GM10248 (cell line): ENCODE data around the gene KRTAP26-1.

Experiments used
- CTCF ChIA-PET: fragments of 300-600 bp; sonication (Branson Sonifier 250); formaldehyde crosslinking; extraction: SDS; loops from one replicate; lab custom pipeline; 2021; ENCODE audit warnings: antibody characterized with exemption; lab: Yijun Ruan, JAX
- POLR2A ChIA-PET: fragments of 350-650 bp; sonication (Branson Sonifier 250); formaldehyde crosslinking; extraction: SDS; loops from one replicate; lab custom pipeline; 2020; ENCODE audit warnings: antibody characterized with exemption; lab: Yijun Ruan, JAX
- DNase-seq: peaks from one replicate; pipeline ENCODE4 v3.0.0; 2012; ENCODE audit errors: extremely low spot score
- TF ChIP-seq, protein P1 (sequence below): IDR thresholded peaks from 2 replicates; pipeline ENCODE4 v1.5.1; 2012; ENCODE audit warnings: mild to moderate bottlenecking, low read depth; ENCODE audit errors: extremely low read depth, missing control alignments, control extremely low read depth

Gene KRTAP26-1

DNA sequence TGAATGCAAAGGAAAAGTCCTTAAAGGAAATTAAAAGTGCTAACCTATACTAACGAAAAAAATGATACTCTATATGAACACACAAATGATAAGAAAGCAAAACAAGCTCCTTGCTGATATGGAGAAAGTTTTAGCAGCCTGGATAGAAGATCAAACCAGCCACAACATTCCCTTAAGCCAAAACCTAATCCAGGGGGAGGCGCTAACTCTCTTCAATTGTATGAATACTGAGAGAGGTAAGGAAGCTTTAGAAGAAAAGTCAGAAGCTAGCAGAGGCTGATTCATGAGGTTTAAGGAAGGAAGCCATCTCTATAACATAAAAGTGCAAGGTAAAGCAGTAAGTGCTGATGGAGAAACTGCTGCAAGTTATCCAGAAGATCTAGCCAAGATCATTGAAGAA lies 24.9 kb upstream of the KRTAP26-1 start:
- DNase-seq = no peak
- CTCF ChIA-PET = interaction anchor here (1.4 kb wide), 1 partner anchor 742 kb away, joined by 3 read pairs; no protein-coding TSS in a partner anchor
- POLR2A ChIA-PET = no interaction called here
- TF ChIP-seq, protein P1, sequence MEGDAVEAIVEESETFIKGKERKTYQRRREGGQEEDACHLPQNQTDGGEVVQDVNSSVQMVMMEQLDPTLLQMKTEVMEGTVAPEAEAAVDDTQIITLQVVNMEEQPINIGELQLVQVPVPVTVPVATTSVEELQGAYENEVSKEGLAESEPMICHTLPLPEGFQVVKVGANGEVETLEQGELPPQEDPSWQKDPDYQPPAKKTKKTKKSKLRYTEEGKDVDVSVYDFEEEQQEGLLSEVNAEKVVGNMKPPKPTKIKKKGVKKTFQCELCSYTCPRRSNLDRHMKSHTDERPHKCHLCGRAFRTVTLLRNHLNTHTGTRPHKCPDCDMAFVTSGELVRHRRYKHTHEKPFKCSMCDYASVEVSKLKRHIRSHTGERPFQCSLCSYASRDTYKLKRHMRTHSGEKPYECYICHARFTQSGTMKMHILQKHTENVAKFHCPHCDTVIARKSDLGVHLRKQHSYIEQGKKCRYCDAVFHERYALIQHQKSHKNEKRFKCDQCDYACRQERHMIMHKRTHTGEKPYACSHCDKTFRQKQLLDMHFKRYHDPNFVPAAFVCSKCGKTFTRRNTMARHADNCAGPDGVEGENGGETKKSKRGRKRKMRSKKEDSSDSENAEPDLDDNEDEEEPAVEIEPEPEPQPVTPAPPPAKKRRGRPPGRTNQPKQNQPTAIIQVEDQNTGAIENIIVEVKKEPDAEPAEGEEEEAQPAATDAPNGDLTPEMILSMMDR = no peak

DNA sequence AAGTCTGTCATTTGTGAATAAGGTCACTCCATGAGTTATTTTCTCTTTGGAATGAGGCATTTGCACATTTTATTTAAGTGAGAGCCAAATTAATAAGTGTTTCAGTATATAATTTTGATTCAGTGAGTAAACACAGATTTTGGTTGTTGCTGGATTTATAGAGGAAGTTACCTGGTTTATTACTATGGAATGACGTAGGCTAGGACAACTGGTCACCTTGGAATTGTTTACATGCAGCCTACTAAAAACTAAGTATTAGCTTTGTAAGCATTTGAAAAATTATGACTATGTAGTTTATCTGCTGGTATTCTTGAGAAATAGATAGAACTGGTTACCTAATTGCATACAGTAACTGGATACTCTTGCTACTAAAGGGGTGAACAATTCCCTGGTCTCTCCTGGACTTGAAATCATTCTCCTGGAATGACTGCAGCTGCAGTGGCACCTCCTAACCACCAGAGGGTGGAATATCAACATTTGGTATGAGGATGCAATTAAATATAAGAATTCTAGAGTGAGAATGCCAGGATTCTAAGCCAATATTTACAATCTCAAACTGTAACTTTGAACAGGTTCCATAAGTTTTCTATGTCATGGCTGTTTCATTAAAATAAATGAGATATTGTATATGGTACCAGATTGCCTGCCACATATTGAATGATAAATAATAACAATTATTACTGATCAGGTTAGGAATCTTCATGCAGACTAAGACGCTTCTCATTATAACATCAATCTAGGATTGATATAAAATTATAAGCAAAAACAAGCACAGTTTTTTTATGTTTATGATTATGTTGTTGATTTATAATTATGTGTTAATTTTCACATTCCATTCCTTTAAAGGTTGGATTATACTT lies 20.8 kb upstream of the KRTAP26-1 start:
- POLR2A ChIA-PET = no interaction called here
- peak; percentile 11 for DNase-seq
- TF ChIP-seq, protein P1 = peak; percentile 56
- CTCF ChIA-PET = interaction anchor here (0.8 to 1.7 kb wide), 6 partner anchors 9 to 770 kb away, joined by 3 to 6 read pairs (median 4); no protein-coding TSS in a partner anchor

DNA sequence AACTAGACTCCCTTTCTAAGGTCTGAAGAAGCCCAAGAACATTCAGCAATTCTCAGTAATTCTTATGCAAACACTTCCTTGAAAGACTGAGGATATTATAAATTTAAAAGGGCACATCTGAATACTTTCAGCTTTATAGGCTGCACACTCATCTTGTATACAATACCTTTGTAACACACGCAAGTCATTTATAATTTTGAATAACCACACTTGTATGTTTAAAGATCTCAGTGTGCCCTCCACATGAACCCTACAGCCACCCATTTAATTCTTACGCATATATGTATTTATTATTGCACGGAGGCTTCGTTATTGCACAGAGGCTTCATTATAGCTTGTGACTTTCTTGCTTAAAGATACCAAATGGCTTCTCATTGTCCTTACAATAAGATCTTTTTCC lies 18.6 kb upstream of the KRTAP26-1 start:
- ChIA-PET CTCF (interaction anchor here (1.4 kb wide), 1 partner anchor 11 kb away, joined by 3 read pairs; no protein-coding TSS in a partner anchor), POLR2A (no interaction called here)
- TF ChIP-seq, protein P1 = no peak
- DNase-seq = no peak

DNA sequence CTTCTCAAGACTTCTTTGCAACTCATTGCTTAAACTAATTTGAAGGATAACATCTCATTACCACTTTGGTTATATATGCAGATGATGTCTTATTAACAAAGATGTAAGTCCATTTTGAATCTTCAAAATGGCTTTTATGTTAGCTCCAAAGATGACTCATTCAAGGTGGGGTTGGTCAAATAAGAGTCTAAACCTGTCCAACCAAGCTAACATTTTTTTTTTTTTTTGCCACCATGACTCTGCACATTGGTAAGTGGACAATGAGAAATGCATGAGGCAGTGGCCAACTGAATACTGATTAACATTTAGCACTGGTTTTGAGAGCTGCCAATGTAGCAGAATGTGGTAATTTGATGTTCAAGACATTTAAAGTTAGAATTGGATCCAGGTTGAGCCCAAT lies 17.7 kb upstream of the KRTAP26-1 start:
- ChIA-PET POLR2A (no interaction called here), CTCF (interaction anchor here (1.4 kb wide), 1 partner anchor 10 kb away, joined by 3 read pairs; no protein-coding TSS in a partner anchor)
- TF ChIP-seq, protein P1 = no peak
- no peak for DNase-seq

DNA sequence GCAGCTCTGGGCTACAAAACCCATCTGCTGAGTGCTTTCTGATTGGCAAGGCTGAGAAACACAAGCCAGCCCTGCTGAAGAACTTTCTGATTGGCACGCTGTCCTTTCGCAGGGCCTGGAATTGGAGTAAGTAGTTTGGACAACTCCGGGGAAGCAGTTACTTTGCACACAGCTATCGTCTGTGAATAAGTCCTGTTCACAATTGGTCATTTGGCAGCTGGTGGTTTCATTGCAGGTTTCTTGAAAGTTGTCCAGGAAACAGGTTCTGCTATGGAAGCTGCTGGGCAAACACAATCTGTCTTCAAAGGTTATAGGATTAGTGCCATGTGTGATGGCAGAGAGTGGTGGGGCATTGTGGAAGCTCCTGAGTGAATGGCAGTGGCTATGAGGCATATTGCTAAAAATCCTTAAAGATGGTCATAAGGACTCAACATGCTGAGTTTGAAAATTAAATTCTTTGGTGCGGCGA lies 17.2 kb upstream of the KRTAP26-1 start, which contains the start of gene KRTAP27-1:
TSS of gene KRTAP27-1 (minus strand) at position 419 of the 469 bp plus-strand sequence. CDS start at position 393, 26 bp downstream.
- DNase-seq = no peak
- ChIA-PET CTCF (interaction anchor here (1.4 kb wide), 1 partner anchor 9 kb away, joined by 3 read pairs; no protein-coding TSS in a partner anchor), POLR2A (no interaction called here)
- TF ChIP-seq, protein P1 = no peak

DNA sequence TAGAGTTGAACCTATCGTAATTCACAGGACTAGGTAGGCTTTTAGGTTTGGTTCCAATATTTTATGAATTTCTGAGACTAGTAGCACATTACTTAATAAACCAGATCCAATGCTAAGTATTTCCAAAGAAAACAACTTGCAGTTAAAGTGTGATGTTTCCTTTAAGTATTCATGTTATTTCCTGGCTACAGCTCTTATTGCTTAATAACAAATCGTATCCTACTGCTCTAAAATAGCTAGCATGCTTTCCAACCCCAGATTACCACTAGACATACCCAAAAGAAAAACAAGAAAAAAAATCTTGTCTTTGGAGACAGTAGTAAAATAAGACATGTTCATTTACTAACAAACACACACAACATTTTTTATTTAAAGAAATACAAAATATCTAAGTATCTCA lies 16.5 kb upstream of the KRTAP26-1 start:
- TF ChIP-seq, protein P1 = no peak
- ChIA-PET CTCF (no interaction called here), POLR2A (no interaction called here)
- no peak for DNase-seq
